Large intestine (tissue), 3 donors: ENCODE data around the gene ACVR1. TPM values are rescaled to one million over a fixed set of nuclear protein-coding genes. Genes with fewer than 3 reads are reported as not detected.
A peak's percentile ranks its signal among the peaks of the same experiment; 100 is the strongest.

ENCODE experiments used
- DNase-seq, 2 donors: peaks; one replicate each; pipeline versions ENCODE4 v3.0.0 to v3.0.0-alpha.2; 2013
- H3K27ac ChIP-seq: one replicate; pipeline ENCODE4 v1.5.1; 2013; ENCODE audit warnings: low read length
- H3K27me3 ChIP-seq: 2 replicates; pipeline ENCODE4 v1.6.1; 2013; ENCODE audit warnings: low read length; ENCODE audit not compliant: control insufficient read depth, insufficient read depth
- H3K36me3 ChIP-seq: 2 replicates; pipeline ENCODE4 v1.6.1; 2013; ENCODE audit warnings: low read length; ENCODE audit not compliant: control insufficient read depth, insufficient read depth
- H3K4me1 ChIP-seq: one replicate; pipeline ENCODE4 v1.6.1; 2013; ENCODE audit warnings: low read length; ENCODE audit not compliant: control insufficient read depth, insufficient read depth
- H3K4me3 ChIP-seq: one replicate; pipeline ENCODE4 v1.5.1; 2013; ENCODE audit warnings: low read length
- H3K9me3 ChIP-seq: one replicate; pipeline ENCODE4 v1.6.1; 2013; ENCODE audit warnings: mild to moderate bottlenecking, low read depth, low read length, moderate library complexity; ENCODE audit not compliant: control insufficient read depth
- WGBS: methylation state at CpG from one replicate; pipeline ENCODE4 v1.1.5; 2013; ENCODE audit warnings: low lambda C conversion rate; ENCODE audit not compliant: insufficient coverage; 5-methylcytosine and 5-hydroxymethylcytosine counted together
- polyA plus RNA-seq: library from polyadenylated mRNA; unstranded; fragments of 120-200 nt; gene quantifications from one replicate; pipeline ENCODE4 v1.2.1, GENCODE V29; 2013

The ACVR1 gene
- polyA plus RNA-seq, 1 donor = 20.9 TPM

DNA sequence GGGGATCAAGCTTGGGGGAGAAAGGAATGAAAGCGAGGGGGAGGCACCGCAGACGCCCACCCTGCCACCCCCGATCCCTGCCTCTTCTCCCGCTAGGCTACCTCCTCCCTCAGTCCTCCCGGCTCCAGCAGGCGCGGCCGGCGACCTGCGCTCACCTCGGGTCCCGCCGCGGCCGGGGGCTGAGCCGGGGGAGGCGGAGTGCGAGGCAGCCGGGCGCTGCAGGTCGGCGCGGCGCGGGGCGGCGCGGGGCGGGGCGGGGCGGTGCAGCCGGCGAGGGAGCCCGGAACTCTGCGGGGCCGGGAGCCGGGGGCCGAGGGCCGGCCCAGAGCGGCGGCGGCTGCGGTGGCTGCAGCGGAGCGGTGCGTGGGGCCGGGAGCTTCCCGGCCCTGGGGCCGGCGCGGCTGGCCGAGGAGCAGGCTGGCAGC lies 477 bp downstream of the ACVR1 start:
- Histone ChIP-seq H3K36me3 (no peaks in the 10 kb centered on the region), H3K27me3 (no peaks in the 10 kb centered on the region), H3K4me1 (peaks cover 12% of the 10 kb centered on the region), H3K4me3 (peak overlapping the region; percentile 72), H3K9me3 (no peaks in the 10 kb centered on the region), H3K27ac (peak overlapping the region; percentile 93)
- no CpG with 5 or more reads among the region's 53 CpGs for WGBS
- DNase-seq = peak; percentile 15 to 86

DNA sequence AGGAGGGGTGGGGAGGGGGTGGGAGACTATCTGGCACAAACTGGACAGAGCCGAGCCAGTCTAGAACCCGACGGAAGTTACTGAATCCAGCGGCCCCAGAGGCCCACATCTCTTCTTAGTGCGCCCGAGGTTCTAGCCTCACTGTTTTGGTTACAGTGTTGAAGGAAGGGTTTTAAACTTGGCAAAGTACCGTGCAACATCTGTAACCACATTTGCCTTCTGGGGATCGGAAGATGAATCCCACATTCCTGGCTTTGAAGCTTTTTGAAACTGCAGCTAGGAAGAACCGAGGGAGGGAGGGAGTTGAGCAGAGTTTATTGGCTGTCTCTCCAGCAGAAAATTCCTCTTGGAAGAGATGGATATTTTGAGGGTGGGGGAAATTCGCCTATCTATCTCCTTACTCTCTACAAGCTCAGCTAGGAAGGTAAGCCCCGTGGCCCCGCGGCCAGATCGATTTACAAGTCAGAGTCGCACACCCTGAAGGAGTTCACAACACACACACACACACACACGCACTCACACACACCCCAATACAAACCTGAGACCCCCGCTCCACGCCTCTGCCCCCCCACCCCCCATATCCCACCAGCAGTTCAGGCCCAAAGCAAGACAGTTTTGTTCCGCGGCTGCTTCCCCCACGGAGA lies 1.0 kb downstream of the ACVR1 start:
- DNase-seq = peak; percentile 21 to 68
- no peaks in the 10 kb centered on the region for H3K27me3 ChIP-seq
- H3K4me1 ChIP-seq = peaks cover 12% of the 10 kb centered on the region
- peak overlapping the region; percentile 52 for H3K27ac ChIP-seq
- H3K36me3 ChIP-seq = no peaks in the 10 kb centered on the region
- peak overlapping the region; percentile 72 for H3K4me3 ChIP-seq
- H3K9me3 ChIP-seq = no peaks in the 10 kb centered on the region
- WGBS = 0% methylated on average over 1 of the region's 21 CpGs

DNA sequence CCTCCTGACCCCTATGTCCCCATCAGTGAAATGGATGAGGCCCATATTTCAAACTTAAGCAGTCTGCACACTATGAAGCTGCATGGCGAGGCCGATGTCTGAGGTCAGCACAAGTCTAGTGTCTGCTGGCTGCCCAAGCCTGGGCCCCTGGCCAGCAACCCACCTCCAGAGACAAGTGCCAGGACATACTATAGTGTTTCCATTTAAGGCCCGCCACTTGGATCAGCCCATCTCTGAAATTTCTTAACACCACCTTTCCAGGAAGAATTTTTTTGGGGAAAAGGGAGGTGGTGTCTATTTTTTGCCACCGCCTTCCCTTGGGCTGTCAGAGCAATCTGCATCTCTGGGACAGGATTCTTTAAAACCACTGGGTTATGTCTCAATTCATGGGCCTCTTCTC lies 1.8 kb downstream of the ACVR1 start:
- Histone ChIP-seq H3K9me3 (no peaks in the 10 kb centered on the region), H3K4me3 (peak overlapping the region; percentile 72), H3K4me1 (peaks cover 12% of the 10 kb centered on the region), H3K27me3 (no peaks in the 10 kb centered on the region), H3K27ac (peak overlapping the region; percentile 52), H3K36me3 (no peaks in the 10 kb centered on the region)
- peak in 1 of 2 donors; percentile 14 for DNase-seq
- WGBS = no CpG with 5 or more reads among the region's 4 CpGs

DNA sequence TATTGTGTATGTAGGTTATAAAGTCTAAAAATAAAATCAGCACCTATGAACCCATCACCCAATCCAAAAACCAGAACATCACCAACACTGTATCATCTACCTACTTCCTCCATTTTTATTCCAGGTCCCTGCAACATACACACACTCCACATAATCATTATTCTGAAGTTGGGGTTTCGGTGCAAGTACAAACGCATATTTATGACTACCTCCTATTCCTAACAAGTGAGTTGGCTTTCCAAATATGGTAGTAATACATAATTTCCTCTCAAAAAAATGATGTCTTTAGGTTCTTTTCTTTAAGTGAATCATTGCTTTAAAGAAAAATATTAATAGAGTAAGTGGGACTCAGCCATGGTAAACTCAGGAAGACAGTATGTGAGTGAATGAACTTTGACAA lies 3.3 kb downstream of the ACVR1 start:
- Histone ChIP-seq H3K4me3 (no peak overlapping the region), H3K27ac (no peak overlapping the region), H3K27me3 (no peaks in the 10 kb centered on the region), H3K9me3 (no peaks in the 10 kb centered on the region), H3K4me1 (peaks cover 12% of the 10 kb centered on the region), H3K36me3 (no peaks in the 10 kb centered on the region)
- no peak for DNase-seq
- 100% methylated on average over 1 of the region's 2 CpGs for WGBS

DNA sequence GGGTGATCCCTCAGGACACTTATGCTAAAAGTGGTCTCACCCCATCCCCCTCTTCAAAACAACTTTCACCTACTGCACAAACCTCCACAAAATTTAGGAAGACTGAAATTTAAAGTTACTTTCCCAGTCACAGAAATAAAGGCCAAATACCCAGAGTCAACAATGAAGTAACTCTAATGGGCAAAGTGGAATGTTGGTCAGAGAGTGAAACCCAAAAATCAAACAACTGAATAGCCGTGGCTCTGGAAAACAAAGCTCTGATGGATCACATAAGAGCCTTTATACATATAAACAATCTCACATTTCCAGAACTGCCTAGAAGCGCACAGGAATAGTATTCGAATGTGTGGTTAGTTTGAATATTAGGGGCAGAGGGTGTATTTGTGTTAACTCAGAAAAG lies 4.7 kb downstream of the ACVR1 start:
- Histone ChIP-seq H3K27ac (no peak overlapping the region), H3K27me3 (no peaks in the 10 kb centered on the region), H3K9me3 (no peaks in the 10 kb centered on the region), H3K4me1 (peaks cover 7% of the 10 kb centered on the region), H3K36me3 (no peaks in the 10 kb centered on the region), H3K4me3 (no peak overlapping the region)
- DNase-seq = no peak
- no CpG with 5 or more reads among the region's 3 CpGs for WGBS

DNA sequence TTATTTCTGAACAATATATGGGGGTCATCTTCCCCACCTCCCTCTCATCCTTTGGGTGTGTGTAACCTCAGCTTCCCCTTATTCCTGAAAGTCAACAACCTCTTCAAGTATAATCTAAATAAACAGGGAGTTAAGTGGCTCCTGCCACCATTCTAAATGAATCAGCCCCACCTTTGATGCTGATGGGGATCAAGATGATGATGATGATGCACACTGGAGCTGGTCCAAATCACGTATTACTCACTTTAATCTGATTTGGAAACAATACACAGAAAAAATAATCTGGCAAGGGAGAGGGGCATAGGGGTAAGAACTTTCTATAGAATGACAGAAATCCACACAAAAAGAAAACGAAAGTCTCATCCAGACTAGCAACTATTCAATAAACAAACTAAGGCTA lies 7.1 kb downstream of the ACVR1 start:
- no peak overlapping the region for H3K4me3 ChIP-seq
- no peak for DNase-seq
- peaks cover 2% of the 10 kb centered on the region for H3K4me1 ChIP-seq
- H3K27me3 ChIP-seq = no peaks in the 10 kb centered on the region
- no CpG with 5 or more reads among the region's 2 CpGs for WGBS
- H3K27ac ChIP-seq = no peak overlapping the region
- H3K36me3 ChIP-seq = no peaks in the 10 kb centered on the region
- no peaks in the 10 kb centered on the region for H3K9me3 ChIP-seq

DNA sequence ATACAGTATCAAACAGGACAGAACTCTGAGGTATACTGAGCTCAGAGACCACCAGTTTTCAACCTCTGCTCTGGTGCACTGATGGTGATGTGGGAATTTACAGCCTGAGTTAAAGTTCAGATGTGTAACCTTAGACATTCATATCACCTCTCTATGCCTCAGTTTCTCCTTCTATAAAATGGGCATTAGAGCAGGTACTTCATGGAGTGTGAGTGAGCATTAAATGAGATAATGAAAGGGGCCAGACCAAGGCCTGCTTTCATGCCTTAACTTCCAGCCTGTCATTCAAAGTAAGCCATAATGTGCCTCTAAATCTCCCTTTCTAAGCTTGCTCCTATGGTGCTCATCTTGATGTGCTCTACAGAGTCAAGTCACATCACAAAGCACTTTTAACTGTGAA lies 8.4 kb downstream of the ACVR1 start:
- H3K36me3 ChIP-seq = no peaks in the 10 kb centered on the region
- H3K27ac ChIP-seq = no peak overlapping the region
- no peaks in the 10 kb centered on the region for H3K4me1 ChIP-seq
- H3K4me3 ChIP-seq = no peak overlapping the region
- H3K9me3 ChIP-seq = no peaks in the 10 kb centered on the region
- DNase-seq = no peak
- no peaks in the 10 kb centered on the region for H3K27me3 ChIP-seq

DNA sequence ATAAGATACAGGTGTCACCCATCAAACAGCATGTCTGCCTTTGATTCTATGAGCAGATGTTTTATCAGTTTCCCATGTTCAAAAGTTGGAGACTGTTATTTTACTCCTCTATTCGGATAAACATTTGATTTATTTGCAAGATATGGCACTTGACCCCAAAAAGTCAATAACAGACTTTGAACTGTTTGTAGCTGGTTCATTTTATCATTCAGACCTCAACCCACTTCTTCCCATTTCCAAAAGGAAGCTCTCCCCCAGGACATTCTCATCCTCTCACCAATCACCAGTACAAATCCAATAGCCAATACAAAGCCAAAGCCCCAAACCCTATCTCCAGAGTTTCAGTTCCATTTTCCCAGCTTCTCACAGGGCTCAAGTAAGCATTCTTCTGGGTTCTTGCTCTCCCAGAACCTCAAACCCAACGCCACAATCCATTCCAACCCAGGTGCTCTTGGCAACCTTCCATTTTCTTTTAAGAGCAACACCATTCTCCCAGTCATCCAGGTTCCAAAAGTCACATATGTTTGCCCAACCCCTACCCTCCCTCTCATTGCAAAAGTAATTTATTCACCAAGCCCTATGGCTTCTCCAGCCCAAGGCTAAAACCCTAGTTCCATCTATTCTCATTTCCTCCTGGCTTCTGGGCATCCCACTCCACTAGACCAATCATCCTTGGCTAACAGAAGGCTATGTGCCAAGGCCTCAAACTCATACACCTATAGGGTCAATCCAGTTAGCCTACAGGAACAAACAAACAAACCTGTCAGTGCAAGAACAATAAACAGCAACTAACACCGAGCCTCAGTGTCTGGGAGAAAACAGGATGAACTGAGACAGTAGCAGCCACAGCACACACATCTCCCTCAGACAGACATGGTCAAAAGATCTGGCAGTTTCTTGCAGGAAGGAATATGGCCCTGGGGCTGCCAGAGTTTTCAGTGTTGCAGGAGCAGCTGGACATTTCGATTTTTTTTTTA lies 9.2 kb downstream of the ACVR1 start:
- Histone ChIP-seq H3K4me1 (no peaks in the 10 kb centered on the region), H3K27me3 (no peaks in the 10 kb centered on the region), H3K9me3 (no peaks in the 10 kb centered on the region), H3K36me3 (no peaks in the 10 kb centered on the region), H3K4me3 (no peak overlapping the region), H3K27ac (no peak overlapping the region)
- 93% methylated on average over 2 of the region's 4 CpGs for WGBS
- no peak for DNase-seq

DNA sequence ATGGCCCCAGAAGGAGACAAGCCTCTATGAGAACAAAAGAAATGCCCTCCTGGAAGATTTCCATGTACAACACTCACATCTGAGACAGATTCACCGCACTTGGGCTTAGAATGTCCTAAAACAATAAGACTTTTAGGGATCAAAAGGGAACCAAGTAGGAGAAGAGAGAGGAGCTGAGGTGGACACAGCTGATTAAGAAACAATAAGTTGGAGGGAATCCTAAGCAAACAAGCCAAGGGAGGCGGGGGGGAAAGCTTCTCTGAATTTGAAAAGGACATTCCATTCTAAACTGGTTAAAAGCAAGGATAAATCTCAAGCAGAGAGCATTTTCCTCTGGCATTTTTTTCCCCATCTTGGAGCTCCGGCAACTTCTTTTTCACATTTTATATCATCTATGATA lies 9.9 kb downstream of the ACVR1 start:
- no peak overlapping the region for H3K4me3 ChIP-seq
- no peaks in the 10 kb centered on the region for H3K4me1 ChIP-seq
- no peak overlapping the region for H3K27ac ChIP-seq
- no peak for DNase-seq
- no peaks in the 10 kb centered on the region for H3K27me3 ChIP-seq
- H3K9me3 ChIP-seq = no peaks in the 10 kb centered on the region
- H3K36me3 ChIP-seq = no peaks in the 10 kb centered on the region
- WGBS = no CpG with 5 or more reads among the region's 3 CpGs

DNA sequence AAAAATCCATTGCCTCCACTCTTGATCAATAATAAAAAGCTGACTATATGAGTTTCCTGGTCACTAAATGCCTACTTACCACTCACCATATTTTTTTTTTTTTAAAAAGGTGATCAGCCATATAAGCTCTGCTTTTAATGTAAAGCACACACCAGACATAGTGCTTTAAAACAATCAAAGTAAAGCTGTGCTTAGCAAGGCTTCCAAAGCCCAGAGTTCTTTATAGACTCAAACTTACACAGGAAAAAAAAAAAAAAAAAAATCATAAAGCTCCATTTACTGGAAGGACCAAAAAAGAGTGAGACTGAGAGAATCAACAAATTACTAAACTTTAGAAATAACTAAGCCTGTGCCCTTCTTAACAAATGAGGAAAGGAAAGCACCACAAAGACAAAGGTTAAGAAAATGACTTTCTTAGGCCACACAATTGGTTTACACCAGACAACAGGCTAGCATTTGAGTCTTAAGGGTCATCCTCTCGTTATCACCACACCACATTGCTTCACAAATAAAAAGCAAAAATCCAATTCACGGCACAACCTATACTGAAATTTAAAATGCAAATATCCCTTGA lies 11.2 kb downstream of the ACVR1 start:
- no peaks in the 10 kb centered on the region for H3K9me3 ChIP-seq

More for the DNA sequence above, 11.2 kb downstream of the ACVR1 start:
- no peak for DNase-seq
- H3K27ac ChIP-seq = no peak overlapping the region
- H3K27me3 ChIP-seq = no peaks in the 10 kb centered on the region
- no peaks in the 10 kb centered on the region for H3K4me1 ChIP-seq
- H3K36me3 ChIP-seq = no peaks in the 10 kb centered on the region
- no peak overlapping the region for H3K4me3 ChIP-seq
- WGBS = no CpG with 5 or more reads among the region's 2 CpGs
